Activated CD4-positive, alpha-beta T cell treated with anti-CD3 and anti-CD28 coated beads for 1 hour (primary cell): ENCODE data around the gene EPHA10.
A peak's percentile ranks its signal among the peaks of the same experiment; 100 is the strongest.
"Not testable (repeated sequence)": the region's sequence is repeated elsewhere in the genome, so short reads cannot be mapped to it uniquely, and the experiment has no call there.

Source experiments
- DNase-seq: peaks from one replicate; pipeline ENCODE4 v3.0.0-alpha.2; 2020

The EPHA10 gene

GRCh38 chr1:37708471-37708870 is 56.4 kb downstream of the EPHA10 start:
- no peak for DNase-seq

- no peak for DNase-seq
These were observed 59.5 kb downstream of the EPHA10 start for GRCh38 chr1:37705399-37705798.

- DNase-seq: no peak
These were observed 60.0 kb downstream of the EPHA10 start for GRCh38 chr1:37704966-37705365.

- DNase-seq: no peak
These were observed 61.9 kb downstream of the EPHA10 start for GRCh38 chr1:37703061-37703460.

GRCh38 chr1:37701051-37701450 is 63.9 kb downstream of the EPHA10 start:
- no peak for DNase-seq

GRCh38 chr1:37699147-37699546 is 65.8 kb downstream of the EPHA10 start:
- DNase-seq: no peak

- DNase-seq: no peak
These were observed 67.2 kb downstream of the EPHA10 start for GRCh38 chr1:37697737-37698136.

- no peak for DNase-seq
These were observed 67.8 kb downstream of the EPHA10 start for GRCh38 chr1:37697090-37697489.

- no peak for DNase-seq
These were observed 72.1 kb downstream of the EPHA10 start for GRCh38 chr1:37692834-37693175.

GRCh38 chr1:37692078-37692833 is 72.7 kb downstream of the EPHA10 start, which contains the start of gene CDCA8:
Gene CDCA8 (plus strand): TSS chr1:37692516. CDS start chr1:37692691, 175 bp downstream.
- DNase-seq: peak; percentile 98

- DNase-seq: no peak
These were observed 73.3 kb downstream of the EPHA10 start for GRCh38 chr1:37691497-37692077.

GRCh38 chr1:37688926-37689325 is 76.0 kb downstream of the EPHA10 start:
- DNase-seq: no peak

- not testable (repeated sequence) for DNase-seq
These were observed 77.2 kb downstream of the EPHA10 start for GRCh38 chr1:37687764-37688163.

- no peak for DNase-seq
These were observed 79.2 kb downstream of the EPHA10 start for GRCh38 chr1:37685722-37686121.

- not testable (repeated sequence) for DNase-seq
These were observed 80.7 kb downstream of the EPHA10 start for GRCh38 chr1:37684182-37684581.

GRCh38 chr1:37682334-37682987 is 82.5 kb downstream of the EPHA10 start:
- DNase-seq: peak; percentile 63

GRCh38 chr1:37680933-37681332 is 84.0 kb downstream of the EPHA10 start:
- no peak for DNase-seq

GRCh38 chr1:37677808-37678207 is 87.1 kb downstream of the EPHA10 start:
- DNase-seq: no peak

GRCh38 chr1:37677143-37677439 is 87.8 kb downstream of the EPHA10 start:
- no peak for DNase-seq

- DNase-seq: no peak
These were observed 88.4 kb downstream of the EPHA10 start for GRCh38 chr1:37676281-37677142.

- peak; percentile 33 for DNase-seq
These were observed 91.0 kb downstream of the EPHA10 start for GRCh38 chr1:37673920-37674319.

- no peak for DNase-seq
These were observed 92.6 kb downstream of the EPHA10 start for GRCh38 chr1:37672136-37672870.

GRCh38 chr1:37671261-37671660 is 93.7 kb downstream of the EPHA10 start:
- DNase-seq: no peak
